H9 (cell line): ENCODE measurements around the gene LRRC73. TPM values are rescaled to one million over a fixed set of nuclear protein-coding genes. Genes with fewer than 3 reads are reported as not detected.

Source experiments
- DNase-seq: peaks from one replicate; pipeline ENCODE4 v3.0.0-alpha.2; 2017
- H2AFZ ChIP-seq: one replicate; pipeline ENCODE4 v1.6.1; 2013; ENCODE audit warnings: mild to moderate bottlenecking, low read length, control low read depth, moderate library complexity
- H2AK5ac ChIP-seq: 2 replicates; pipeline ENCODE4 v1.6.1; 2013; ENCODE audit warnings: low read length, control low read depth, mixed read lengths; ENCODE audit not compliant: insufficient read length
- H2BK120ac ChIP-seq: one replicate; pipeline ENCODE4 v1.6.1; 2013; ENCODE audit warnings: low read depth, mild to moderate bottlenecking, low read length, control low read depth, inconsistent platforms; ENCODE audit not compliant: poor library complexity, severe bottlenecking
- H2BK12ac ChIP-seq: 2 replicates; pipeline ENCODE4 v1.6.1; 2013; ENCODE audit warnings: low read length, control low read depth, mixed read lengths, low read depth; ENCODE audit not compliant: insufficient read length
- H2BK15ac ChIP-seq: 2 replicates; pipeline ENCODE4 v1.6.1; 2013; ENCODE audit warnings: low read depth, low read length, control low read depth
- H2BK20ac ChIP-seq: one replicate; pipeline ENCODE4 v1.6.1; 2013; ENCODE audit warnings: low read depth, mild to moderate bottlenecking, low read length, control low read depth, inconsistent platforms; ENCODE audit not compliant: poor library complexity, severe bottlenecking
- H2BK5ac ChIP-seq: 2 replicates; pipeline ENCODE4 v1.6.1; 2013; ENCODE audit warnings: low read length, control low read depth, mixed read lengths; ENCODE audit not compliant: insufficient read length
- H3K14ac ChIP-seq: 2 replicates; pipeline ENCODE4 v1.6.1; 2013; ENCODE audit warnings: low read length, control low read depth; ENCODE audit not compliant: insufficient read depth
- H3K18ac ChIP-seq: 2 replicates; pipeline ENCODE4 v1.6.1; 2013; ENCODE audit warnings: low read depth, mild to moderate bottlenecking, mixed read lengths, low read length, control low read depth; ENCODE audit not compliant: insufficient read length
- H3K23ac ChIP-seq: 2 replicates; pipeline ENCODE4 v1.6.1; 2013; ENCODE audit warnings: low read length, control low read depth, mixed read lengths, low read depth; ENCODE audit not compliant: insufficient read length
- H3K23me2 ChIP-seq: 2 replicates; pipeline ENCODE4 v1.6.1; 2013; ENCODE audit warnings: low read depth, mild to moderate bottlenecking, mixed read lengths, low read length, control low read depth; ENCODE audit not compliant: insufficient read length, poor library complexity, severe bottlenecking
- H3K27ac ChIP-seq: 2 replicates; pipeline ENCODE4 v1.5.1; 2013; ENCODE audit warnings: low read length, control low read depth, mixed read lengths, low read depth; ENCODE audit not compliant: insufficient read length
- H3K27me3 ChIP-seq: 2 replicates; pipeline ENCODE4 v1.6.1; 2013; ENCODE audit warnings: low read length, control low read depth, inconsistent platforms; ENCODE audit not compliant: insufficient read depth
- H3K4ac ChIP-seq: 2 replicates; pipeline ENCODE4 v1.6.1; 2013; ENCODE audit warnings: low read depth, mild to moderate bottlenecking, control low read depth, inconsistent platforms, low read length, moderate library complexity
- H3K4me1 ChIP-seq: 2 replicates; pipeline ENCODE4 v1.6.1; 2013; ENCODE audit warnings: low read length, control low read depth, inconsistent platforms; ENCODE audit not compliant: insufficient read depth
- H3K4me2 ChIP-seq: 2 replicates; pipeline ENCODE4 v1.6.1; 2013; ENCODE audit warnings: low read length, control low read depth, mixed read lengths; ENCODE audit not compliant: insufficient read length, insufficient read depth
- H3K56ac ChIP-seq: 2 replicates; pipeline ENCODE4 v1.6.1; 2013; ENCODE audit warnings: low read depth, mild to moderate bottlenecking, mixed read lengths, low read length, control low read depth; ENCODE audit not compliant: insufficient read length
- H3K79me1 ChIP-seq: 2 replicates; pipeline ENCODE4 v1.6.1; 2013; ENCODE audit warnings: low read depth, mild to moderate bottlenecking, moderate library complexity, low read length, control low read depth, inconsistent platforms; ENCODE audit not compliant: insufficient read depth, poor library complexity, severe bottlenecking
- H3K79me2 ChIP-seq: 2 replicates; pipeline ENCODE4 v1.6.1; 2013; ENCODE audit warnings: low read length, control low read depth, inconsistent platforms; ENCODE audit not compliant: insufficient read depth
- H3K9ac ChIP-seq: 2 replicates; pipeline ENCODE4 v1.6.1; 2013; ENCODE audit warnings: low read length, control low read depth, mixed read lengths; ENCODE audit not compliant: insufficient read length; ENCODE audit errors: extremely low read depth
- H3K9me3 ChIP-seq: one replicate; pipeline ENCODE4 v1.6.1; 2013; ENCODE audit warnings: low read depth, low read length, inconsistent platforms; ENCODE audit not compliant: control insufficient read depth
- H3T11ph ChIP-seq: one replicate; pipeline ENCODE4 v1.6.1; 2013; ENCODE audit warnings: mild to moderate bottlenecking, low read length, control low read depth, inconsistent platforms
- H4K20me1 ChIP-seq: one replicate; pipeline ENCODE4 v1.6.1; 2013; ENCODE audit not compliant: control insufficient read depth, insufficient read length, insufficient read depth
- H4K5ac ChIP-seq: 2 replicates; pipeline ENCODE4 v1.6.1; 2013; ENCODE audit warnings: low read depth, mild to moderate bottlenecking, mixed read lengths, low read length, control low read depth; ENCODE audit not compliant: insufficient read length
- H4K8ac ChIP-seq: replicated peaks from 2 replicates; pipeline ENCODE4 v1.6.1; 2013; ENCODE audit warnings: low read length, control low read depth, mixed read lengths, low read depth; ENCODE audit not compliant: insufficient read length
- H4K91ac ChIP-seq: 2 replicates; pipeline ENCODE4 v1.6.1; 2013; ENCODE audit warnings: low read depth, mild to moderate bottlenecking, moderate library complexity, mixed read lengths, low read length, control low read depth; ENCODE audit not compliant: insufficient read length
- H3K27ac Mint-ChIP-seq, 3 experiments: 2 replicates in 2 of 3; 3 replicates in 1 of 3; pipeline ENCODE4 v1.8.0; 2020 to 2021; ENCODE audit warnings: mixed read lengths in 3 of 3, mild to moderate bottlenecking in 1 of 3, moderate library complexity in 1 of 3
- H3K27me3 Mint-ChIP-seq: 2 replicates; pipeline ENCODE4 v1.8.0; 2021; ENCODE audit warnings: low read depth, mild to moderate bottlenecking, moderate library complexity, mixed read lengths
- H3K36me3 Mint-ChIP-seq, 3 experiments: 2 replicates in 2 of 3; 3 replicates in 1 of 3; pipeline ENCODE4 v1.8.0; 2020 to 2021; ENCODE audit warnings: low read depth in 3 of 3, mixed read lengths in 3 of 3; ENCODE audit not compliant: insufficient read depth in 1 of 3
- H3K4me1 Mint-ChIP-seq, 2 experiments: 2 replicates each; pipeline ENCODE4 v1.8.0; 2020; ENCODE audit warnings: mixed read lengths in 2 of 2
- H3K4me3 Mint-ChIP-seq, 2 experiments: 2 replicates in 1 of 2; 3 replicates in 1 of 2; pipeline ENCODE4 v1.8.0; 2020 to 2021; ENCODE audit warnings: mild to moderate bottlenecking in 2 of 2, mixed read lengths in 2 of 2, moderate library complexity in 1 of 2
- H3K9me3 Mint-ChIP-seq, 2 experiments: 2 replicates in 1 of 2; 3 replicates in 1 of 2; pipeline ENCODE4 v1.8.0; 2020; ENCODE audit warnings: mild to moderate bottlenecking in 2 of 2, mixed read lengths in 2 of 2, moderate library complexity in 1 of 2
- CTCF ChIP-seq: fragments of 200-600 bp; sonication (generic); conservative IDR thresholded peaks from 3 replicates; pipeline ENCODE4 v1.8.0; 2021; ENCODE audit warnings: antibody characterized with exemption, mild to moderate bottlenecking
- WGBS: extraction: QIAGEN DNeasy Blood & Tissue Kit; methylation state at CpG from one replicate; pipeline ENCODE4 v1.1.7; 2013; ENCODE audit warnings: missing lambda C conversion rate, low lambda C conversion rate, mixed read lengths; ENCODE audit not compliant: insufficient read length; ENCODE audit errors: extremely low coverage; 5-methylcytosine and 5-hydroxymethylcytosine counted together
- total RNA-seq: library from RNA; stranded (reverse); gene quantifications from 2 replicates; pipeline ENCODE4 v1.2.1, GENCODE V29; 2021

The LRRC73 gene
- total RNA-seq, 1 experiment from 2014 or later = 0.55 TPM

- Mint-ChIP-seq H3K4me3 (no peak overlapping the region), H3K9me3 (peaks cover 2 to 3% of the 10 kb centered on the region in 2 experiments; a peak in 3 of 5 replicates), H3K4me1 (peaks cover 11 to 17% of the 10 kb centered on the region in 2 experiments), H3K36me3 (peaks cover 21 to 46% (median 33%) of the 10 kb centered on the region in 3 experiments), H3K27ac (no peak overlapping the region; a peak in 2 of 7 replicates), H3K27me3 (peaks cover 28% of the 10 kb centered on the region)
- Histone ChIP-seq H3K18ac (no peak overlapping the region), H4K5ac (no peak overlapping the region), H3K4ac (no peak overlapping the region), H4K91ac (no peak overlapping the region), H3K4me1 (no peaks in the 10 kb centered on the region), H3K27ac (no peak overlapping the region), H3K14ac (no peak overlapping the region), H3K9me3 (no peaks in the 10 kb centered on the region), H4K8ac (no peak overlapping the region), H3K79me1 (no peaks in the 10 kb centered on the region), H3K79me2 (no peaks in the 10 kb centered on the region), H2AK5ac (no peak overlapping the region), H2BK12ac (no peak overlapping the region), H3T11ph (no peak overlapping the region), H2AFZ (no peak overlapping the region), H3K23me2 (peaks cover 5% of the 10 kb centered on the region), H2BK15ac (no peak overlapping the region), H3K23ac (no peak overlapping the region), H2BK5ac (no peak overlapping the region), H2BK120ac (no peak overlapping the region), H3K27me3 (peaks cover 8% of the 10 kb centered on the region; the same call in 1 of the 2 replicates), H3K56ac (no peak overlapping the region), H2BK20ac (no peak overlapping the region), H3K9ac (no peak overlapping the region), H4K20me1 (no peaks in the 10 kb centered on the region), H3K4me2 (no peak overlapping the region)
- DNase-seq = no peak
- TF ChIP-seq CTCF = no peak
- WGBS = no CpG with 5 or more reads among the region's 3 CpGs
Observed at GRCh38 chr6:43506171-43506570, 4.0 kb downstream of the LRRC73 start.
